ENCODE results near the gene HSPA14. TPM values are rescaled to one million over a fixed set of nuclear protein-coding genes. Genes with fewer than 3 reads are reported as not detected.

HSPA14 gene
- total and polyA plus RNA-seq, 7 donors = 10.0 to 19.8 (median 13.4) TPM

GRCh38 chr10:14873090-14873760 is 35.1 kb downstream of the HSPA14 start:
- DNase-seq = no peak
- no peaks in the 10 kb centered on the region for H3K27me3 ChIP-seq
- no peak for TF ChIP-seq CTCF (IDR thresholded peaks at IDR 0.05)
- no peak for TF ChIP-seq EP300 (IDR thresholded peaks at IDR 0.05)
- no peak for TF ChIP-seq POLR2A (IDR thresholded peaks at IDR 0.05)
- no peak for TF ChIP-seq POLR2AphosphoS5 (IDR thresholded peaks at IDR 0.05)
- peaks cover 0 to 18% (median 6%) of the 10 kb centered on the region in 4 donors for H3K4me1 ChIP-seq
- WGBS, 2 donors = 56 to 68% methylated on average over 2 of the region's 2 CpGs
- no peak overlapping the region for H3K27ac ChIP-seq
- H3K36me3 ChIP-seq = peaks cover 0 to 22% (median 1%) of the 10 kb centered on the region in 4 donors
- intact Hi-C loops (cut with DNase I) = no loop called here
- no peak overlapping the region for H3K4me3 ChIP-seq
- no peaks in the 10 kb centered on the region for H3K9me3 ChIP-seq

- intact Hi-C loops (cut with DNase I) = loop anchor here (5.0 kb wide), 3 partner anchors 221 to 1529 kb away; partner anchors contain the start of genes NMT2, RPP38 and SEPHS1
- WGBS, 2 donors = 96 to 97% methylated on average over 12 of the region's 12 CpGs
These were observed 37.8 kb downstream of the HSPA14 start for GRCh38 chr10:14875941-14876340.

GRCh38 chr10:14876764-14877163 is 38.7 kb downstream of the HSPA14 start:
- intact Hi-C loops (cut with DNase I) = loop anchor here (5.0 kb wide), 3 partner anchors 221 to 1529 kb away; partner anchors contain the start of genes NMT2, RPP38 and SEPHS1
- no peaks in the 10 kb centered on the region for H3K36me3 ChIP-seq
- TF ChIP-seq POLR2AphosphoS5 (IDR thresholded peaks at IDR 0.05) = no peak
- no peak for TF ChIP-seq POLR2A (IDR thresholded peaks at IDR 0.05)
- TF ChIP-seq EP300 (IDR thresholded peaks at IDR 0.05) = no peak
- TF ChIP-seq CTCF (IDR thresholded peaks at IDR 0.05) = no peak
- WGBS, 2 donors = 94% methylated on average over 9 of the region's 9 CpGs
- no peak for DNase-seq
- H3K27ac ChIP-seq = peak overlapping the region; percentile 94 to 95 (median 94)
- H3K9me3 ChIP-seq = no peaks in the 10 kb centered on the region
- no peak overlapping the region for H3K4me3 ChIP-seq
- H3K4me1 ChIP-seq = peaks cover 0 to 32% (median 17%) of the 10 kb centered on the region in 4 donors
- H3K27me3 ChIP-seq = no peaks in the 10 kb centered on the region

More at GRCh38 chr10:14875941-14876340, 37.8 kb downstream of the HSPA14 start:
- Histone ChIP-seq H3K36me3 (peaks cover 0 to 4% (median 0%) of the 10 kb centered on the region in 4 donors), H3K27ac (no peak overlapping the region), H3K27me3 (no peaks in the 10 kb centered on the region), H3K4me3 (no peak overlapping the region), H3K9me3 (no peaks in the 10 kb centered on the region), H3K4me1 (peaks cover 0 to 32% (median 17%) of the 10 kb centered on the region in 4 donors)
- no peak for DNase-seq
- TF ChIP-seq EP300 (IDR thresholded peaks at IDR 0.05) (no peak), CTCF (IDR thresholded peaks at IDR 0.05) (no peak), POLR2AphosphoS5 (IDR thresholded peaks at IDR 0.05) (no peak), POLR2A (IDR thresholded peaks at IDR 0.05) (no peak)

- Histone ChIP-seq H3K4me3 (peak within 1 kb of the TSS; percentile 58 to 99 (median 82)), H3K9me3 (no peaks in the 10 kb centered on the region), H3K4me1 (peaks cover 0 to 32% (median 17%) of the 10 kb centered on the region in 4 donors), H3K36me3 (no peaks in the 10 kb centered on the region), H3K27me3 (no peaks in the 10 kb centered on the region), H3K27ac (peak within 1 kb of the TSS; percentile 94 to 95 (median 94))
- peak; percentile 98 for DNase-seq
- intact Hi-C loops (cut with DNase I) = loop anchor here (1.0 to 5.0 kb wide), 6 partner anchors 40 to 1531 kb away; partner anchors contain the start of genes CDNF, DCLRE1C, HSPA14 and MSANTD7
- TF ChIP-seq EP300 (IDR thresholded peaks at IDR 0.05) (no peak), POLR2A (IDR thresholded peaks at IDR 0.05) (peak; percentile 40 to 45), CTCF (IDR thresholded peaks at IDR 0.05) (no peak), POLR2AphosphoS5 (IDR thresholded peaks at IDR 0.05) (peak; percentile 80 to 91 (median 88))
- WGBS, 2 donors = 0% methylated on average over 102 of the region's 102 CpGs
These were observed 40.4 kb downstream of the HSPA14 start, which contains the start of gene SUV39H2 for GRCh38 chr10:14878266-14879123. TSS of gene SUV39H2 (plus strand) at chr10:14878866. CDS start at chr10:14878889, 23 bp downstream.
